Liver (tissue), 9 donors: ENCODE results near the gene ETV6. TPM values are rescaled to one million over a fixed set of nuclear protein-coding genes. Genes with fewer than 3 reads are reported as not detected.

Experiments
- DNase-seq: peaks from one replicate; pipeline ENCODE4 v3.0.0-alpha.2; 2017; ENCODE audit warnings: low spot score
- H3K27ac ChIP-seq, 2 donors: one replicate each; pipeline ENCODE4 v1.7.0; 2013; ENCODE audit warnings: inconsistent platforms in 2 of 2, low read length in 2 of 2, control low read depth in 1 of 2, low read depth in 1 of 2, mild to moderate bottlenecking in 1 of 2
- H3K27me3 ChIP-seq, 4 donors: one replicate each; pipeline versions ENCODE4 v1.6.1 to v1.7.0; 2013; ENCODE audit warnings: low read length in 3 of 4, inconsistent platforms in 1 of 4, mild to moderate bottlenecking in 1 of 4, moderate library complexity in 1 of 4; ENCODE audit not compliant: control insufficient read depth in 4 of 4, insufficient read depth in 4 of 4
- H3K36me3 ChIP-seq, 4 donors: one replicate each; pipeline versions ENCODE4 v1.6.1 to v1.7.0; 2013; ENCODE audit warnings: low read length in 3 of 4, mild to moderate bottlenecking in 3 of 4, low read depth in 1 of 4, moderate library complexity in 1 of 4; ENCODE audit not compliant: control insufficient read depth in 4 of 4, insufficient read depth in 3 of 4
- H3K4me1 ChIP-seq, 4 donors: one replicate each; pipeline versions ENCODE4 v1.6.1 to v1.7.0; 2013; ENCODE audit warnings: low read length in 3 of 4, mild to moderate bottlenecking in 3 of 4, moderate library complexity in 1 of 4; ENCODE audit not compliant: control insufficient read depth in 4 of 4, insufficient read depth in 4 of 4
- H3K4me3 ChIP-seq, 3 donors: one replicate each; pipeline versions ENCODE4 v1.6.1 to v1.7.0; 2013; ENCODE audit warnings: low read length in 3 of 3, control low read depth in 1 of 3, low read depth in 1 of 3, mild to moderate bottlenecking in 1 of 3
- H3K9ac ChIP-seq, 2 donors: one replicate each; pipeline ENCODE4 v1.7.0; 2013; ENCODE audit warnings: low read length in 2 of 2, mild to moderate bottlenecking in 2 of 2, moderate library complexity in 2 of 2, control low read depth in 1 of 2, low read depth in 1 of 2
- H3K9me3 ChIP-seq, 4 donors: one replicate each; pipeline versions ENCODE4 v1.6.1 to v1.7.0; 2013; ENCODE audit warnings: low read length in 3 of 4; ENCODE audit not compliant: control insufficient read depth in 4 of 4
- CTCF ChIP-seq: fragments of 150-350 bp; IDR thresholded peaks from 2 replicates; pipeline ENCODE4 v1.5.1; 2017; ENCODE audit warnings: improper control_type of control experiment, low read depth, low read length; ENCODE audit not compliant: missing input control
- EGR1 ChIP-seq, 2 donors: IDR thresholded peaks; 2 replicates each; pipeline ENCODE4 v1.6.1; 2016 to 2018; ENCODE audit warnings: antibody characterized with exemption in 2 of 2, low read depth in 2 of 2
- FOXA1 ChIP-seq: IDR thresholded peaks from 2 replicates; pipeline ENCODE4 v1.6.1; 2016; ENCODE audit warnings: antibody characterized with exemption
- FOXA2 ChIP-seq: IDR thresholded peaks from 2 replicates; pipeline ENCODE4 v1.6.1; 2016; ENCODE audit warnings: antibody characterized with exemption
- GABPA ChIP-seq, 2 donors: IDR thresholded peaks in 1 of 2; conservative IDR thresholded peaks in 1 of 2; 2 replicates each; pipeline ENCODE4 v1.6.1; 2016; ENCODE audit warnings: antibody characterized with exemption in 2 of 2, mild to moderate bottlenecking in 1 of 2, moderate library complexity in 1 of 2
- HNF4A ChIP-seq, 2 donors: conservative IDR thresholded peaks; 2 replicates each; pipeline ENCODE4 v1.6.1; 2016; ENCODE audit warnings: antibody characterized with exemption in 2 of 2, mild to moderate bottlenecking in 2 of 2
- HNF4G ChIP-seq: IDR thresholded peaks from 2 replicates; pipeline ENCODE4 v1.6.1; 2016; ENCODE audit warnings: antibody characterized with exemption
- JUND ChIP-seq, 2 donors: IDR thresholded peaks; 2 replicates each; pipeline ENCODE4 v1.6.1; 2016; ENCODE audit warnings: antibody characterized with exemption in 2 of 2
- NR2F2 ChIP-seq: IDR thresholded peaks from 2 replicates; pipeline ENCODE4 v1.6.1; 2016; ENCODE audit warnings: antibody characterized with exemption
- RAD21 ChIP-seq, 2 donors: IDR thresholded peaks; 2 replicates each; pipeline ENCODE4 v1.6.1; 2016; ENCODE audit warnings: antibody characterized with exemption in 2 of 2, mild to moderate bottlenecking in 2 of 2
- RXRA ChIP-seq, 2 donors: IDR thresholded peaks; 2 replicates each; pipeline ENCODE4 v1.6.1; 2017 to 2018; ENCODE audit warnings: antibody characterized with exemption in 2 of 2, mild to moderate bottlenecking in 1 of 2
- SP1 ChIP-seq: IDR thresholded peaks from 2 replicates; pipeline ENCODE4 v1.6.1; 2018; ENCODE audit warnings: antibody characterized with exemption, mild to moderate bottlenecking
- TAF1 ChIP-seq: conservative IDR thresholded peaks from 2 replicates; pipeline ENCODE4 v1.6.1; 2016; ENCODE audit warnings: antibody characterized with exemption, mild to moderate bottlenecking
- YY1 ChIP-seq: IDR thresholded peaks from 2 replicates; pipeline ENCODE4 v1.6.1; 2016; ENCODE audit warnings: antibody characterized with exemption, mild to moderate bottlenecking
- WGBS: extraction: QIAGEN DNeasy Blood & Tissue Kit; methylation state at CpG from one replicate; pipeline ENCODE4 v1.1.7; 2013; 5-methylcytosine and 5-hydroxymethylcytosine counted together
- polyA plus RNA-seq, 2 donors: library from polyadenylated mRNA; stranded (reverse) in 1 of 2; unstranded in 1 of 2; fragments of 200-250 nt in 1 of 2; fragments of >200 nt in 1 of 2; fragmentation: Nextera tagmentation in 1 of 2; extraction: Ambion mirVana in 1 of 2; gene quantifications; one replicate each; pipeline versions ENCODE4 v1.2.1 to v1.2.3, GENCODE V29; 2013 to 2015
- total RNA-seq, 2 donors: library from RNA; depleted of rRNA; stranded (reverse); fragments of >200 nt; gene quantifications; one replicate each; pipeline ENCODE4 v1.2.3, GENCODE V29; 2014
- TF ChIP-seq, protein P1 (sequence below): IDR thresholded peaks from 2 replicates; pipeline ENCODE4 v1.6.1; 2016; ENCODE audit warnings: antibody characterized with exemption
- TF ChIP-seq, protein P2 (sequence below): IDR thresholded peaks from 2 replicates; pipeline ENCODE4 v1.6.1; 2016; ENCODE audit warnings: antibody characterized with exemption
- TF ChIP-seq, protein P3 (sequence below): IDR thresholded peaks from 2 replicates; pipeline ENCODE4 v1.6.1; 2016; ENCODE audit warnings: antibody characterized with exemption
- TF ChIP-seq, protein P4 (sequence below): IDR thresholded peaks from 2 replicates; pipeline ENCODE4 v1.6.1; 2016; ENCODE audit warnings: antibody characterized with exemption, mild to moderate bottlenecking
- donor health status: healthy.
- donor health status: healthy.
- donor health status: healthy.
- donor health status: healthy.
- donor health status: healthy.

ETV6 gene
- total and polyA plus RNA-seq, 4 donors, result 2.0 to 6.2 (median 3.5) TPM

- 88% methylated on average over 5 of the region's 5 CpGs for WGBS
- no peaks in the 10 kb centered on the region for H3K9me3 ChIP-seq
- no peak overlapping the region for H3K27ac ChIP-seq
- H3K4me3 ChIP-seq, result no peak overlapping the region
- peaks cover 6 to 23% (median 11%) of the 10 kb centered on the region in 4 donors for H3K36me3 ChIP-seq
- TF ChIP-seq FOXA1 (no peak), RAD21 (IDR thresholded peaks at IDR 0.05) (no peak), HNF4A (conservative IDR thresholded peaks at IDR 0.05) (no peak), RXRA (IDR thresholded peaks at IDR 0.05) (no peak), NR2F2 (no peak), FOXA2 (no peak), HNF4G (no peak), JUND (IDR thresholded peaks at IDR 0.05) (no peak), TAF1 (no peak), GABPA (IDR thresholded peaks at IDR 0.05 in 1 of 2, conservative IDR thresholded peaks at IDR 0.05 in 1 of 2) (no peak), EGR1 (IDR thresholded peaks at IDR 0.05; ENCODE audit: low read depth in 2 of 2) (no peak), SP1 (no peak), CTCF (no peak)
- TF ChIP-seq, protein P1, sequence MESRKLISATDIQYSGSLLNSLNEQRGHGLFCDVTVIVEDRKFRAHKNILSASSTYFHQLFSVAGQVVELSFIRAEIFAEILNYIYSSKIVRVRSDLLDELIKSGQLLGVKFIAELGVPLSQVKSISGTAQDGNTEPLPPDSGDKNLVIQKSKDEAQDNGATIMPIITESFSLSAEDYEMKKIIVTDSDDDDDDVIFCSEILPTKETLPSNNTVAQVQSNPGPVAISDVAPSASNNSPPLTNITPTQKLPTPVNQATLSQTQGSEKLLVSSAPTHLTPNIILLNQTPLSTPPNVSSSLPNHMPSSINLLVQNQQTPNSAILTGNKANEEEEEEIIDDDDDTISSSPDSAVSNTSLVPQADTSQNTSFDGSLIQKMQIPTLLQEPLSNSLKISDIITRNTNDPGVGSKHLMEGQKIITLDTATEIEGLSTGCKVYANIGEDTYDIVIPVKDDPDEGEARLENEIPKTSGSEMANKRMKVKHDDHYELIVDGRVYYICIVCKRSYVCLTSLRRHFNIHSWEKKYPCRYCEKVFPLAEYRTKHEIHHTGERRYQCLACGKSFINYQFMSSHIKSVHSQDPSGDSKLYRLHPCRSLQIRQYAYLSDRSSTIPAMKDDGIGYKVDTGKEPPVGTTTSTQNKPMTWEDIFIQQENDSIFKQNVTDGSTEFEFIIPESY, result no peak
- TF ChIP-seq, protein P2, sequence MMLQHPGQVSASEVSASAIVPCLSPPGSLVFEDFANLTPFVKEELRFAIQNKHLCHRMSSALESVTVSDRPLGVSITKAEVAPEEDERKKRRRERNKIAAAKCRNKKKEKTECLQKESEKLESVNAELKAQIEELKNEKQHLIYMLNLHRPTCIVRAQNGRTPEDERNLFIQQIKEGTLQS, result no peak
- TF ChIP-seq, protein P3, sequence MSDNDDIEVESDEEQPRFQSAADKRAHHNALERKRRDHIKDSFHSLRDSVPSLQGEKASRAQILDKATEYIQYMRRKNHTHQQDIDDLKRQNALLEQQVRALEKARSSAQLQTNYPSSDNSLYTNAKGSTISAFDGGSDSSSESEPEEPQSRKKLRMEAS, result no peak
- TF ChIP-seq, protein P4, sequence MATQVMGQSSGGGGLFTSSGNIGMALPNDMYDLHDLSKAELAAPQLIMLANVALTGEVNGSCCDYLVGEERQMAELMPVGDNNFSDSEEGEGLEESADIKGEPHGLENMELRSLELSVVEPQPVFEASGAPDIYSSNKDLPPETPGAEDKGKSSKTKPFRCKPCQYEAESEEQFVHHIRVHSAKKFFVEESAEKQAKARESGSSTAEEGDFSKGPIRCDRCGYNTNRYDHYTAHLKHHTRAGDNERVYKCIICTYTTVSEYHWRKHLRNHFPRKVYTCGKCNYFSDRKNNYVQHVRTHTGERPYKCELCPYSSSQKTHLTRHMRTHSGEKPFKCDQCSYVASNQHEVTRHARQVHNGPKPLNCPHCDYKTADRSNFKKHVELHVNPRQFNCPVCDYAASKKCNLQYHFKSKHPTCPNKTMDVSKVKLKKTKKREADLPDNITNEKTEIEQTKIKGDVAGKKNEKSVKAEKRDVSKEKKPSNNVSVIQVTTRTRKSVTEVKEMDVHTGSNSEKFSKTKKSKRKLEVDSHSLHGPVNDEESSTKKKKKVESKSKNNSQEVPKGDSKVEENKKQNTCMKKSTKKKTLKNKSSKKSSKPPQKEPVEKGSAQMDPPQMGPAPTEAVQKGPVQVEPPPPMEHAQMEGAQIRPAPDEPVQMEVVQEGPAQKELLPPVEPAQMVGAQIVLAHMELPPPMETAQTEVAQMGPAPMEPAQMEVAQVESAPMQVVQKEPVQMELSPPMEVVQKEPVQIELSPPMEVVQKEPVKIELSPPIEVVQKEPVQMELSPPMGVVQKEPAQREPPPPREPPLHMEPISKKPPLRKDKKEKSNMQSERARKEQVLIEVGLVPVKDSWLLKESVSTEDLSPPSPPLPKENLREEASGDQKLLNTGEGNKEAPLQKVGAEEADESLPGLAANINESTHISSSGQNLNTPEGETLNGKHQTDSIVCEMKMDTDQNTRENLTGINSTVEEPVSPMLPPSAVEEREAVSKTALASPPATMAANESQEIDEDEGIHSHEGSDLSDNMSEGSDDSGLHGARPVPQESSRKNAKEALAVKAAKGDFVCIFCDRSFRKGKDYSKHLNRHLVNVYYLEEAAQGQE, result no peak
- no peaks in the 10 kb centered on the region for H3K4me1 ChIP-seq
- H3K27me3 ChIP-seq, result no peaks in the 10 kb centered on the region
- no peak overlapping the region for H3K9ac ChIP-seq
- DNase-seq, result no peak
Measured at GRCh38 chr12:11753826-11754225, 104.4 kb downstream of the ETV6 start.

DNA sequence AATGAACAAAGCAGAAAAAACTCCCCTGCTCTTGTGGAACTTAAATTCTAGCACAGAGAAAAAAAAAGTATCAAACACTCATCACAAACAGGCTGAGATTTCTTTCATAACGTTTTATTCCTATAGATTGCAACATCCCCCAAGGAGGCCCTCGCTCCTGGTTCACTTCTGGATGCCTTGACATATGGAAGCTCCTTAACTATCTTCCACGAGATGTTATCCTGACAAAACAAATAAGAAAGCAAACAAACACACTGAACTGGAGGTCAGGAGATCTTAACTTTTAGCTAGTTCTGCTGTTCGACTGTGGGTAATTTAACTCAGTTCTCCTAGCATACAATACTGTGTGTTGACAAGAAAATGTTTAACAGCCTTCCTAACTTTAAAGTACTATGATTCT is 104.8 kb downstream of the ETV6 start:
- H3K36me3 ChIP-seq, result peaks cover 6 to 23% (median 11%) of the 10 kb centered on the region in 4 donors
- H3K4me3 ChIP-seq, result no peak overlapping the region
- no peaks in the 10 kb centered on the region for H3K4me1 ChIP-seq
- 76% methylated on average over 4 of the region's 4 CpGs for WGBS
- no peaks in the 10 kb centered on the region for H3K27me3 ChIP-seq
- H3K27ac ChIP-seq, result no peak overlapping the region
- no peak for DNase-seq
- no peaks in the 10 kb centered on the region for H3K9me3 ChIP-seq
- H3K9ac ChIP-seq, result no peak overlapping the region
- TF ChIP-seq SP1 (no peak), GABPA (IDR thresholded peaks at IDR 0.05 in 1 of 2, conservative IDR thresholded peaks at IDR 0.05 in 1 of 2) (no peak), JUND (IDR thresholded peaks at IDR 0.05) (no peak), YY1 (no peak), FOXA1 (no peak), RAD21 (IDR thresholded peaks at IDR 0.05) (no peak), HNF4A (conservative IDR thresholded peaks at IDR 0.05) (no peak)
- TF ChIP-seq, protein P4, result no peak
- TF ChIP-seq, protein P1, result no peak
- TF ChIP-seq, protein P3, result no peak
